GM23338 (cell line): Measurements from ENCODE around the gene OSBPL10. TPM values are rescaled to one million over a fixed set of nuclear protein-coding genes. Genes with fewer than 3 reads are reported as not detected.

Experiments used
- ATAC-seq: fragments of 200-7000 bp; cut with Tn5 transposase; 3 replicates; pipeline ENCODE4 v1.9.1; 2020
- DNase-seq: peaks from one replicate; pipeline ENCODE4 v3.0.0-alpha.2; 2015; ENCODE audit warnings: low spot score
- H2AFZ ChIP-seq: fragments of 200-600 bp; sonication (generic); 2 replicates; pipeline ENCODE4 v1.8.0; 2016; ENCODE audit warnings: antibody characterized with exemption, mild to moderate bottlenecking, moderate library complexity
- H3F3A ChIP-seq: fragments of 200-600 bp; sonication (generic); replicated peaks from 2 replicates; pipeline ENCODE4 v1.8.0; 2017; ENCODE audit warnings: antibody characterized with exemption, mixed run types, low read depth
- H3K27ac ChIP-seq: fragments of 200-600 bp; sonication (generic); 2 replicates; pipeline ENCODE4 v1.6.1; 2016; ENCODE audit warnings: low read depth
- H3K27me3 ChIP-seq: fragments of 200-600 bp; sonication (generic); 2 replicates; pipeline ENCODE4 v1.8.0; 2016; ENCODE audit warnings: mild to moderate bottlenecking, mixed run types, moderate library complexity; ENCODE audit not compliant: insufficient read depth
- H3K36me3 ChIP-seq: fragments of 200-600 bp; sonication (generic); 2 replicates; pipeline ENCODE4 v1.8.0; 2016; ENCODE audit warnings: mild to moderate bottlenecking; ENCODE audit not compliant: insufficient read depth
- H3K4me1 ChIP-seq: fragments of 200-600 bp; sonication (generic); 2 replicates; pipeline ENCODE4 v1.8.0; 2016; ENCODE audit warnings: mild to moderate bottlenecking, moderate library complexity; ENCODE audit not compliant: insufficient read depth
- H3K4me2 ChIP-seq: fragments of 200-600 bp; sonication (generic); 2 replicates; pipeline ENCODE4 v1.7.1; 2017; ENCODE audit warnings: mixed run types
- H3K4me3 ChIP-seq: fragments of 200-600 bp; sonication (generic); 2 replicates; pipeline ENCODE4 v1.6.1; 2016; ENCODE audit warnings: mixed run types
- H3K79me2 ChIP-seq: fragments of 200-600 bp; sonication (generic); replicated peaks from 2 replicates; pipeline ENCODE4 v1.8.0; 2017; ENCODE audit warnings: mild to moderate bottlenecking; ENCODE audit not compliant: insufficient read depth
- H3K9me2 ChIP-seq: fragments of 200-600 bp; sonication (generic); 2 replicates; pipeline ENCODE4 v1.8.0; 2017; ENCODE audit not compliant: insufficient read depth
- H4K20me1 ChIP-seq: fragments of 200-600 bp; sonication (generic); replicated peaks from 2 replicates; pipeline ENCODE4 v1.8.0; 2017; ENCODE audit warnings: mild to moderate bottlenecking; ENCODE audit not compliant: insufficient read depth
- H3K27ac Mint-ChIP-seq: 2 replicates; pipeline ENCODE4 v1.8.0; 2020; ENCODE audit warnings: inconsistent platforms, mild to moderate bottlenecking, moderate library complexity, mixed read lengths
- H3K27me3 Mint-ChIP-seq: 3 replicates; pipeline ENCODE4 v1.8.0; 2022; ENCODE audit warnings: low read depth, mild to moderate bottlenecking, moderate library complexity, mixed read lengths, inconsistent platforms; ENCODE audit not compliant: insufficient read depth, poor library complexity
- H3K36me3 Mint-ChIP-seq: 3 replicates; pipeline ENCODE4 v1.8.0; 2021; ENCODE audit warnings: low read depth, mild to moderate bottlenecking, inconsistent platforms, moderate library complexity, mixed read lengths
- H3K4me1 Mint-ChIP-seq: 3 replicates; pipeline ENCODE4 v1.8.0; 2020; ENCODE audit warnings: mild to moderate bottlenecking, inconsistent platforms, mixed read lengths
- H3K4me3 Mint-ChIP-seq: 3 replicates; pipeline ENCODE4 v1.8.0; 2021; ENCODE audit warnings: moderate library complexity, mild to moderate bottlenecking, inconsistent platforms, mixed read lengths
- H3K9me3 Mint-ChIP-seq: 3 replicates; pipeline ENCODE4 v1.8.0; 2020; ENCODE audit warnings: moderate library complexity, mild to moderate bottlenecking, inconsistent platforms, mixed read lengths
- CREB1 ChIP-seq: fragments of 250-450 bp; sonication (Bioruptor Pico); IDR thresholded peaks from 2 replicates; pipeline ENCODE4 v1.5.0; 2020; ENCODE audit warnings: low read depth, mild to moderate bottlenecking, moderate library complexity
- EZH2phosphoT487 ChIP-seq: fragments of 200-600 bp; sonication (generic); IDR thresholded peaks from one replicate; pipeline ENCODE4 v1.8.1; 2018; ENCODE audit warnings: antibody characterized with exemption; ENCODE audit not compliant: unreplicated experiment
- JUNB ChIP-seq: IDR thresholded peaks from one replicate; pipeline ENCODE4 v1.6.1; 2016; ENCODE audit warnings: antibody characterized with exemption; ENCODE audit not compliant: unreplicated experiment
- NANOG ChIP-seq: IDR thresholded peaks from 2 replicates; pipeline ENCODE4 v1.6.1; 2016; ENCODE audit warnings: antibody characterized with exemption, borderline replicate concordance
- POLR2AphosphoS5 ChIP-seq: IDR thresholded peaks from 2 replicates; pipeline ENCODE4 v1.6.1; 2016; ENCODE audit warnings: antibody characterized with exemption, low read depth
- STAT1 ChIP-seq: IDR thresholded peaks from one replicate; pipeline ENCODE4 v1.6.1; 2016; ENCODE audit warnings: antibody characterized with exemption; ENCODE audit not compliant: unreplicated experiment
- ZNF114 ChIP-seq: fragments of 250-450 bp; sonication (Bioruptor Pico); IDR thresholded peaks from 2 replicates; pipeline ENCODE4 v1.5.0; 2020; ENCODE audit warnings: mild to moderate bottlenecking, moderate library complexity
- polyA plus RNA-seq: library from polyadenylated mRNA; unstranded; fragments of >200 nt; fragmentation: Nextera tagmentation; extraction: Ambion mirVana; gene quantifications from 2 replicates; pipeline ENCODE4 v1.2.1, GENCODE V29; 2016
- total RNA-seq: library from RNA; depleted of rRNA; stranded (reverse); fragments of >200 nt; shearing (Covaris generic); gene quantifications from 2 replicates; pipeline ENCODE4 v1.2.3, GENCODE V29; 2014
- TF ChIP-seq, protein P1 (sequence below): IDR thresholded peaks from one replicate; pipeline ENCODE4 v1.6.1; 2018; ENCODE audit warnings: antibody characterized with exemption; ENCODE audit not compliant: unreplicated experiment
- TF ChIP-seq, protein P2 (sequence below), 2 experiments: fragments of 200-600 bp in 1 of 2; sonication (generic) in 1 of 2; conservative IDR thresholded peaks; 2 replicates each; pipeline versions ENCODE4 v1.5.1 to v1.6.1; 2016 to 2017; ENCODE audit warnings: antibody characterized with exemption in 2 of 2, low read depth in 2 of 2, mild to moderate bottlenecking in 2 of 2, moderate library complexity in 1 of 2
- TF ChIP-seq, protein P3 (sequence below): IDR thresholded peaks from 2 replicates; pipeline ENCODE4 v1.6.1; 2016; ENCODE audit warnings: antibody characterized with exemption

The OSBPL10 gene
- total and polyA plus RNA-seq, 2 experiments from 2014 or later = 23.8 to 149 TPM

DNA sequence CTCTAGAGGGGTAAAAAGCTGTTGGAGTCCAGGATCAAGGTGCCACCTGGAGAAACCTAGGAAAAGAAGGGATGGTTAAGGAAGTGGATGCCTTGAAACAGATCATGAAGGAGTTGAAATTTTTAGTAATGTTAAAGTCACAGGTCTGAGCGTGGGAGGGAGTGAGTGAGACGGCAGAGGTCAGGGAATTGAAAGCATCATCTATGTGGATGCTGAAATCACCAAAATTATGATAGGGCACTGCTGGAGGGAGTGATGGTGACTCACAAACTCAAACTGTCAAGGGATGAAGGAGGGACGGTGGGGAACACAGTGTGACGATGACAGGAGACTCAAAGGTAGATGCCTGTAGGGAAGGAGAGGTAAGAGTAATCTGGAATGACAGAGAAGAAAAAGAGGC is 205.7 kb downstream of the OSBPL10 start:
- Mint-ChIP-seq H3K4me3 (no peak overlapping the region), H3K9me3 (peaks cover 6% of the 10 kb centered on the region; the same call in 1 of the 3 replicates), H3K27me3 (peaks cover 2% of the 10 kb centered on the region), H3K4me1 (peaks cover 35% of the 10 kb centered on the region), H3K27ac (no peak overlapping the region), H3K36me3 (peaks cover 10% of the 10 kb centered on the region; the same call in 2 of the 3 replicates)
- Histone ChIP-seq H3K9me2 (no peaks in the 10 kb centered on the region), H2AFZ (no peak overlapping the region), H3K36me3 (no peaks in the 10 kb centered on the region; the same call in 1 of the 2 replicates), H3K4me3 (no peak overlapping the region), H3K27me3 (no peaks in the 10 kb centered on the region), H3K27ac (0 out of 2 replicates have a peak overlapping the region, but pooled peaks have one; percentile 12), H4K20me1 (peaks cover 13% of the 10 kb centered on the region), H3F3A (no peaks in the 10 kb centered on the region), H3K4me1 (peaks cover 13% of the 10 kb centered on the region), H3K4me2 (no peak overlapping the region), H3K79me2 (peaks cover 78% of the 10 kb centered on the region)
- TF ChIP-seq ZNF114 = no peak
- TF ChIP-seq STAT1 = no peak
- TF ChIP-seq, protein P1, sequence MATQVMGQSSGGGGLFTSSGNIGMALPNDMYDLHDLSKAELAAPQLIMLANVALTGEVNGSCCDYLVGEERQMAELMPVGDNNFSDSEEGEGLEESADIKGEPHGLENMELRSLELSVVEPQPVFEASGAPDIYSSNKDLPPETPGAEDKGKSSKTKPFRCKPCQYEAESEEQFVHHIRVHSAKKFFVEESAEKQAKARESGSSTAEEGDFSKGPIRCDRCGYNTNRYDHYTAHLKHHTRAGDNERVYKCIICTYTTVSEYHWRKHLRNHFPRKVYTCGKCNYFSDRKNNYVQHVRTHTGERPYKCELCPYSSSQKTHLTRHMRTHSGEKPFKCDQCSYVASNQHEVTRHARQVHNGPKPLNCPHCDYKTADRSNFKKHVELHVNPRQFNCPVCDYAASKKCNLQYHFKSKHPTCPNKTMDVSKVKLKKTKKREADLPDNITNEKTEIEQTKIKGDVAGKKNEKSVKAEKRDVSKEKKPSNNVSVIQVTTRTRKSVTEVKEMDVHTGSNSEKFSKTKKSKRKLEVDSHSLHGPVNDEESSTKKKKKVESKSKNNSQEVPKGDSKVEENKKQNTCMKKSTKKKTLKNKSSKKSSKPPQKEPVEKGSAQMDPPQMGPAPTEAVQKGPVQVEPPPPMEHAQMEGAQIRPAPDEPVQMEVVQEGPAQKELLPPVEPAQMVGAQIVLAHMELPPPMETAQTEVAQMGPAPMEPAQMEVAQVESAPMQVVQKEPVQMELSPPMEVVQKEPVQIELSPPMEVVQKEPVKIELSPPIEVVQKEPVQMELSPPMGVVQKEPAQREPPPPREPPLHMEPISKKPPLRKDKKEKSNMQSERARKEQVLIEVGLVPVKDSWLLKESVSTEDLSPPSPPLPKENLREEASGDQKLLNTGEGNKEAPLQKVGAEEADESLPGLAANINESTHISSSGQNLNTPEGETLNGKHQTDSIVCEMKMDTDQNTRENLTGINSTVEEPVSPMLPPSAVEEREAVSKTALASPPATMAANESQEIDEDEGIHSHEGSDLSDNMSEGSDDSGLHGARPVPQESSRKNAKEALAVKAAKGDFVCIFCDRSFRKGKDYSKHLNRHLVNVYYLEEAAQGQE = no peak
- no peak for TF ChIP-seq CREB1 (CRISPR knock-in tag)
- no peak for TF ChIP-seq EZH2phosphoT487
- TF ChIP-seq NANOG = no peak
- TF ChIP-seq, protein P2, sequence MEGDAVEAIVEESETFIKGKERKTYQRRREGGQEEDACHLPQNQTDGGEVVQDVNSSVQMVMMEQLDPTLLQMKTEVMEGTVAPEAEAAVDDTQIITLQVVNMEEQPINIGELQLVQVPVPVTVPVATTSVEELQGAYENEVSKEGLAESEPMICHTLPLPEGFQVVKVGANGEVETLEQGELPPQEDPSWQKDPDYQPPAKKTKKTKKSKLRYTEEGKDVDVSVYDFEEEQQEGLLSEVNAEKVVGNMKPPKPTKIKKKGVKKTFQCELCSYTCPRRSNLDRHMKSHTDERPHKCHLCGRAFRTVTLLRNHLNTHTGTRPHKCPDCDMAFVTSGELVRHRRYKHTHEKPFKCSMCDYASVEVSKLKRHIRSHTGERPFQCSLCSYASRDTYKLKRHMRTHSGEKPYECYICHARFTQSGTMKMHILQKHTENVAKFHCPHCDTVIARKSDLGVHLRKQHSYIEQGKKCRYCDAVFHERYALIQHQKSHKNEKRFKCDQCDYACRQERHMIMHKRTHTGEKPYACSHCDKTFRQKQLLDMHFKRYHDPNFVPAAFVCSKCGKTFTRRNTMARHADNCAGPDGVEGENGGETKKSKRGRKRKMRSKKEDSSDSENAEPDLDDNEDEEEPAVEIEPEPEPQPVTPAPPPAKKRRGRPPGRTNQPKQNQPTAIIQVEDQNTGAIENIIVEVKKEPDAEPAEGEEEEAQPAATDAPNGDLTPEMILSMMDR (conservative IDR thresholded peaks at IDR 0.05; ENCODE audit: low read depth in 2 of 2) = no peak
- TF ChIP-seq POLR2AphosphoS5 = no peak
- ATAC-seq = no peak
- DNase-seq = no peak

DNA sequence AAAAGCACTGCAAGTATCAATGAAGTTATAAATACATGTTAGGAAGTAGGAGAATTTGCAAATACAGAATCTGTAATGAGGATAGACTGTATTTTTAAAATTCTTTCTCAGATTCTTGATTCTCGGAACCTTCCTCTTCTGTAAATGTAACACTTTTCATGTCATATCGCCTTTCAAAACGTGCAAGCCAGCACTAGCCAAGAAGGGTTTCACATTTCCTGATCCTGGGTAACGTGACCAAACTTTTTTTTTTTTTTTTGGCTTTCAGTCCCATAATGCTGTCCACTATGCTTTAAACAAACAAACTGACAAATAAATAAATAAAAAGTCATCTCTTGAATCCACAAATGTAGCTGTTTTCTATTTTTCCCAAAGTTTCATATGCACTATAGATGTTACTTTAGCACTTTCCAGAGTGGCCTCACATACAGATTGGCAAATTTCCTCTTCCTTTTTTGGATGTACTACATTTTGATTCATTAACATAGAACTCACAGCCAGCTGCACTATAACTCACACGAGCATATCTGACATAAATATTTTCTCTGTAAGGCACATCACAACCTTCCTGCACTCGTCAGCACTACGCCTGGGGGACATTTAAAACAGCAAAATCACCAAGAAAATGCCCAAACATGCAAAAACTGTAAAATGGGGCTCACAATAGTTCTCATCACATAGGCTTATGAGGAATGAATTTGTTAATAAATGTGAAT is 208.1 kb downstream of the OSBPL10 start:
- Histone ChIP-seq H2AFZ (no peak overlapping the region), H3K36me3 (no peaks in the 10 kb centered on the region), H3K4me2 (no peak overlapping the region), H3F3A (no peaks in the 10 kb centered on the region), H3K27ac (0 out of 2 replicates have a peak overlapping the region, but pooled peaks have one; percentile 12), H3K79me2 (peaks cover 72% of the 10 kb centered on the region), H3K4me3 (no peak overlapping the region), H3K27me3 (no peaks in the 10 kb centered on the region), H3K4me1 (no peaks in the 10 kb centered on the region), H3K9me2 (no peaks in the 10 kb centered on the region), H4K20me1 (peaks cover 14% of the 10 kb centered on the region)
- H3K4me1 Mint-ChIP-seq = peaks cover 29% of the 10 kb centered on the region
- peaks cover 4% of the 10 kb centered on the region for H3K27me3 Mint-ChIP-seq
- peaks cover 3% of the 10 kb centered on the region; the same call in 1 of the 3 replicates for H3K36me3 Mint-ChIP-seq
- no peaks in the 10 kb centered on the region; the same call in 2 of the 3 replicates for H3K9me3 Mint-ChIP-seq
- DNase-seq = no peak
- ATAC-seq = no peak
- H3K27ac Mint-ChIP-seq = 0 out of 2 replicates have a peak overlapping the region, but pooled peaks have one; percentile 21
- H3K4me3 Mint-ChIP-seq = no peak overlapping the region
- TF ChIP-seq, protein P3, sequence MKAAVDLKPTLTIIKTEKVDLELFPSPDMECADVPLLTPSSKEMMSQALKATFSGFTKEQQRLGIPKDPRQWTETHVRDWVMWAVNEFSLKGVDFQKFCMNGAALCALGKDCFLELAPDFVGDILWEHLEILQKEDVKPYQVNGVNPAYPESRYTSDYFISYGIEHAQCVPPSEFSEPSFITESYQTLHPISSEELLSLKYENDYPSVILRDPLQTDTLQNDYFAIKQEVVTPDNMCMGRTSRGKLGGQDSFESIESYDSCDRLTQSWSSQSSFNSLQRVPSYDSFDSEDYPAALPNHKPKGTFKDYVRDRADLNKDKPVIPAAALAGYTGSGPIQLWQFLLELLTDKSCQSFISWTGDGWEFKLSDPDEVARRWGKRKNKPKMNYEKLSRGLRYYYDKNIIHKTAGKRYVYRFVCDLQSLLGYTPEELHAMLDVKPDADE = no peak
- TF ChIP-seq, protein P2 (conservative IDR thresholded peaks at IDR 0.05; ENCODE audit: low read depth in 2 of 2) = no peak
- TF ChIP-seq NANOG (no peak), ZNF114 (no peak), JUNB (no peak), EZH2phosphoT487 (no peak), POLR2AphosphoS5 (no peak)
- TF ChIP-seq, protein P1 = no peak
